K562 (cell line): ENCODE measurements around the gene PGAP2. TPM values are rescaled to one million over a fixed set of nuclear protein-coding genes. Genes with fewer than 3 reads are reported as not detected.
A peak's percentile ranks its signal among the peaks of the same experiment; 100 is the strongest.

Experiments
- ATAC-seq: fragments of 200-7000 bp; cut with Tn5 transposase; 3 replicates; pipeline ENCODE4 v1.9.1; 2020; ENCODE audit warnings: moderate library complexity
- BruUV-seq: library from RNA; stranded (reverse); fragments of 400-500 nt; replicated peaks from 2 replicates; lab custom pipeline; 2021; lab: Mats Ljungman, UMichigan
- CTCF ChIA-PET: fragments of 300-600 bp; formaldehyde crosslinking; extraction: SDS; loops from one replicate; lab custom pipeline; 2021; ENCODE audit warnings: low intra/inter-chr PET ratio; lab: Yijun Ruan, JAX
- POLR2A ChIA-PET: fragments of 300-600, 350-650 bp; sonication (Branson Sonifier 250); formaldehyde crosslinking; extraction: SDS; loops from one replicate; lab custom pipeline; 2021; ENCODE audit warnings: antibody characterized with exemption, inconsistent platforms; lab: Yijun Ruan, JAX
- DNase-seq, 4 experiments: peaks; one replicate each; pipeline versions ENCODE4 v3.0.0 to v3.0.0-alpha.2; 2011 to 2018; ENCODE audit warnings: low spot score in 3 of 4, mixed read lengths in 3 of 4; ENCODE audit errors: extremely low read depth in 1 of 4
- FAIRE-seq: peaks from 2 replicates; lab custom pipeline; 2011; peaks lifted over from hg19 to GRCh38; lab: Jason Lieb, UNC
- H2AFZ ChIP-seq: 2 replicates; pipeline ENCODE4 v1.6.0; 2011; ENCODE audit warnings: low read depth, low read length, control low read depth, inconsistent platforms
- H3K27ac ChIP-seq: fragments of 200-600 bp; 3 replicates; pipeline ENCODE4 v1.8.0; 2011; ENCODE audit warnings: low read depth, mild to moderate bottlenecking, control low read depth, inconsistent platforms, low read length, moderate library complexity, mixed read lengths; ENCODE audit errors: extremely low read depth
- H3K27me3 ChIP-seq, 2 experiments: fragments of 300-600 bp in 1 of 2; 2 replicates in 1 of 2; 3 replicates in 1 of 2; pipeline versions ENCODE4 v1.6.0 to v1.8.0; 2011; ENCODE audit warnings: inconsistent platforms in 2 of 2, low read length in 2 of 2, mild to moderate bottlenecking in 1 of 2, mixed read lengths in 1 of 2, moderate library complexity in 1 of 2; ENCODE audit not compliant: control insufficient read depth in 2 of 2, insufficient read depth in 2 of 2
- H3K36me3 ChIP-seq: fragments of 300-600 bp; 3 replicates; pipeline ENCODE4 v1.8.0; 2011; ENCODE audit warnings: mild to moderate bottlenecking, low read length, inconsistent platforms; ENCODE audit not compliant: control insufficient read depth, insufficient read depth
- H3K4me1 ChIP-seq, 2 experiments: fragments of 200-600 bp in 1 of 2; replicated peaks in 1 of 2; 2 replicates in 1 of 2; 3 replicates in 1 of 2; pipeline versions ENCODE4 v1.5.1 to v1.8.0; 2011; ENCODE audit warnings: inconsistent platforms in 2 of 2, low read length in 2 of 2, mild to moderate bottlenecking in 1 of 2, mixed read lengths in 1 of 2, moderate library complexity in 1 of 2; ENCODE audit not compliant: control insufficient read depth in 2 of 2, insufficient read depth in 2 of 2
- H3K4me2 ChIP-seq: 2 replicates; pipeline ENCODE4 v1.6.1; 2011; ENCODE audit warnings: low read length, control low read depth, inconsistent platforms, mixed read lengths; ENCODE audit not compliant: insufficient read depth
- H3K4me3 ChIP-seq: fragments of 200-600 bp; sonication (generic), shearing (Covaris generic); 2 replicates; pipeline ENCODE4 v1.5.1; 2016; ENCODE audit warnings: control low read depth, inconsistent platforms
- H3K79me2 ChIP-seq: fragments of 200-600 bp; 3 replicates; pipeline ENCODE4 v1.8.0; 2011; ENCODE audit warnings: low read length, inconsistent platforms; ENCODE audit not compliant: control insufficient read depth, insufficient read depth
- H3K9ac ChIP-seq, 2 experiments: 2 replicates each; pipeline versions ENCODE4 v1.6.0 to v1.6.1; 2011; ENCODE audit warnings: low read depth in 2 of 2, low read length in 2 of 2, control low read depth in 1 of 2, inconsistent platforms in 1 of 2, mild to moderate bottlenecking in 1 of 2, mixed read lengths in 1 of 2; ENCODE audit not compliant: insufficient read depth in 1 of 2
- H3K9me1 ChIP-seq: one replicate; pipeline ENCODE4 v1.6.0; 2011; ENCODE audit warnings: inconsistent platforms, mild to moderate bottlenecking, low read length, moderate library complexity; ENCODE audit not compliant: control insufficient read depth, insufficient read depth
- H3K9me3 ChIP-seq: replicated peaks from 2 replicates; pipeline ENCODE4 v1.5.1; 2011; ENCODE audit warnings: low read depth, low read length, inconsistent platforms; ENCODE audit not compliant: control insufficient read depth, insufficient read depth
- H4K20me1 ChIP-seq: replicated peaks from 2 replicates; pipeline ENCODE4 v1.6.1; 2011; ENCODE audit warnings: low read length, inconsistent platforms, mixed read lengths; ENCODE audit not compliant: control insufficient read depth, insufficient read depth
- BCOR ChIP-seq: fragments of 450-650 bp; IDR thresholded peaks from 2 replicates; pipeline ENCODE4 v1.6.1; 2016
- CHD1 ChIP-seq: fragments of 200-600 bp; sonication (generic); IDR thresholded peaks from one replicate; pipeline ENCODE4 v1.6.1; 2012; ENCODE audit warnings: mild to moderate bottlenecking, moderate library complexity, low read length, inconsistent platforms
- ETS2 ChIP-seq: IDR thresholded peaks from 2 replicates; pipeline ENCODE4 v1.6.1; 2016; ENCODE audit warnings: borderline replicate concordance, missing genetic modification characterization, mild to moderate bottlenecking, moderate library complexity, missing compliant biosample characterization; ENCODE audit not compliant: poor library complexity, severe bottlenecking
- ETV6 ChIP-seq, 3 experiments: fragments of 150-350 bp in 1 of 3; sonication (generic) in 1 of 3; formaldehyde crosslinking in 1 of 3; IDR thresholded peaks; 2 replicates each; pipeline versions ENCODE4 v1.6.1 to v1.8.0; 2014 to 2022; ENCODE audit warnings: borderline replicate concordance in 2 of 3, low read depth in 2 of 3, antibody characterized with exemption in 1 of 3, low read length in 1 of 3, mild to moderate bottlenecking in 1 of 3, missing genetic modification reagents in 1 of 3
- EZH2 ChIP-seq: IDR thresholded peaks from 2 replicates; pipeline ENCODE4 v1.6.1; 2012; ENCODE audit warnings: low read depth, mild to moderate bottlenecking, inconsistent platforms, low read length, borderline replicate concordance
- GTF2F1 ChIP-seq: IDR thresholded peaks from 2 replicates; pipeline ENCODE4 v1.6.1; 2011; ENCODE audit warnings: low read depth, low read length, improper control_type of control experiment
- MLLT1 ChIP-seq, 2 experiments: fragments of 450-650 bp; IDR thresholded peaks; 2 replicates each; pipeline ENCODE4 v1.6.1; 2016
- NFRKB ChIP-seq: fragments of 450-650 bp; IDR thresholded peaks from 2 replicates; pipeline ENCODE4 v1.6.1; 2016; ENCODE audit warnings: low read depth
- SP2 ChIP-seq: IDR thresholded peaks from 2 replicates; pipeline ENCODE4 v1.6.1; 2011; ENCODE audit warnings: mild to moderate bottlenecking, low read depth, low read length, moderate library complexity; ENCODE audit not compliant: poor library complexity, severe bottlenecking; ENCODE audit errors: extremely low read depth
- SRSF7 ChIP-seq: fragments of 200-400 bp; formaldehyde crosslinking; optimal IDR thresholded peaks from 2 replicates; pipeline ENCODE3; 2017; ENCODE audit warnings: mild to moderate bottlenecking, low read depth, low read length
- TFAM ChIP-seq: fragments of 250-450 bp; sonication (Bioruptor Pico); conservative IDR thresholded peaks from 2 replicates; pipeline ENCODE4 v1.5.0; 2021; ENCODE audit warnings: mild to moderate bottlenecking, moderate library complexity
- ZFX ChIP-seq: sonication (generic); formaldehyde crosslinking; IDR thresholded peaks from 2 replicates; pipeline ENCODE4 v1.8.0; 2022; ENCODE audit warnings: mild to moderate bottlenecking, missing genetic modification reagents, moderate library complexity
- ZNF217 ChIP-seq: sonication (generic); formaldehyde crosslinking; IDR thresholded peaks from 2 replicates; pipeline ENCODE4 v1.8.0; 2022; ENCODE audit warnings: mild to moderate bottlenecking, missing genetic modification reagents
- ZNF398 ChIP-seq: fragments of 250-450 bp; sonication (Bioruptor Pico); IDR thresholded peaks from 2 replicates; pipeline ENCODE4 v1.8.0; 2021; ENCODE audit warnings: moderate library complexity, mild to moderate bottlenecking, inconsistent platforms
- ZZZ3 ChIP-seq: fragments of 450-650 bp; IDR thresholded peaks from 2 replicates; pipeline ENCODE4 v1.6.1; 2016; ENCODE audit warnings: antibody characterized with exemption, mild to moderate bottlenecking, moderate library complexity
- WGBS: fragments of 100-300 bp; shearing (Covaris generic); methylation state at CpG from one replicate; pipeline ENCODE4 v1.1.6; 2016; ENCODE audit warnings: low coverage, mixed read lengths; ENCODE audit not compliant: insufficient coverage; ENCODE audit errors: missing lambda C conversion rate; 5-methylcytosine and 5-hydroxymethylcytosine counted together
- in situ Hi-C: fragments of 300-500 bp; cut with MboI; formaldehyde crosslinking; loops from 4 replicates; pipeline ENCODE4 v1.15.0; 2018; ENCODE audit warnings: inconsistent platforms, mixed read lengths
- intact Hi-C: fragments of 100-400 bp; cut with micrococcal nuclease; formaldehyde crosslinking; loops from 2 replicates; pipeline ENCODE4 v1.14.2; 2022
- polyA plus RNA-seq, 8 experiments: library from polyadenylated mRNA; depleted of rRNA in 4 of 8; stranded (reverse) in 5 of 8; unstranded in 3 of 8; fragments of >200 nt; fragmentation: Nextera tagmentation in 2 of 8; fragmentation: Illumina TruSeq in 1 of 8; extraction: Ambion mirVana in 2 of 8; extraction: Trizol in 1 of 8; gene quantifications; 2 replicates each; pipeline versions ENCODE4 v1.2.1 to v1.2.3, GENCODE V29; 2011 to 2014; ENCODE audit warnings: inconsistent platforms in 1 of 8, missing spikeins in 1 of 8
- total RNA-seq, 7 experiments: library from RNA; depleted of rRNA in 6 of 7; stranded (reverse); fragments of >200 nt in 6 of 7; fragmentation: Illumina TruSeq in 2 of 7; extraction: Trizol in 2 of 7; gene quantifications; 2 replicates each; pipeline versions ENCODE4 v1.2.1 to v1.2.3, GENCODE V29; 2011 to 2021; ENCODE audit warnings: low replicate concordance in 1 of 7

Gene PGAP2
- total and polyA plus RNA-seq, 9 of the 15 experiments (the other 6 are each of a cell fraction or from before 2014, with no cell fraction given), result 17.9 to 47.2 (median 33.7) TPM

- Histone ChIP-seq H4K20me1 (peaks cover 4% of the 10 kb centered on the region; the same call in 1 of the 2 replicates), H3K9ac (peak overlapping the region; percentile 76 to 81; a peak in 3 of 4 replicates), H3K4me3 (peak overlapping the region; percentile 36; the same call in 1 of the 2 replicates), H3K79me2 (peaks cover 100% of the 10 kb centered on the region), H3K9me1 (no peaks in the 10 kb centered on the region), H2AFZ (no peak overlapping the region), H3K4me2 (peak overlapping the region; percentile 82), H3K9me3 (no peaks in the 10 kb centered on the region), H3K36me3 (peaks cover 70% of the 10 kb centered on the region), H3K4me1 (peaks cover 57 to 77% of the 10 kb centered on the region in 2 experiments), H3K27me3 (no peaks in the 10 kb centered on the region), H3K27ac (peak overlapping the region; percentile 94)
- FAIRE-seq (no peak), ATAC-seq (no peak), DNase-seq (no peak)
- intact Hi-C loops (no loop called here), in situ Hi-C loops (no loop called here)
- ChIA-PET POLR2A (interaction anchor here (0.6 to 2.7 kb wide), 6 partner anchors 8 to 91 kb away, joined by 3 to 18 read pairs (median 5); partner anchors contain the start of gene STIM1), CTCF (no interaction called here)
- TF ChIP-seq ETV6 (IDR thresholded peaks at IDR 0.05; ENCODE audit: borderline replicate concordance in 1 of 2, low read depth in 2 of 2, low read length in 1 of 2), result no peak
- TF ChIP-seq ETV6 (CRISPR knock-in tag; IDR thresholded peaks at IDR 0.05; ENCODE audit: borderline replicate concordance), result no peak
- 0 out of 2 replicates have a peak, but pooled peaks have one; percentile 30 for TF ChIP-seq NFRKB
- no peak for TF ChIP-seq ZFX (CRISPR knock-in tag)
- no peak for TF ChIP-seq MLLT1 (IDR thresholded peaks at IDR 0.05)
- no peak for TF ChIP-seq EZH2
- no peak for TF ChIP-seq GTF2F1
- TF ChIP-seq SRSF7, result no peak
- TF ChIP-seq BCOR, result no peak
- no peak for TF ChIP-seq ZNF398 (CRISPR knock-in tag)
- TF ChIP-seq ZZZ3, result no peak
- no peak for TF ChIP-seq TFAM (CRISPR knock-in tag)
- TF ChIP-seq CHD1, result peak; percentile 9
- TF ChIP-seq SP2, result no peak
- no peak for TF ChIP-seq ETS2 (tag)
- TF ChIP-seq ZNF217 (CRISPR knock-in tag), result no peak
- no TSS peak for BruUV-seq
- 3% methylated on average over 4 of the region's 4 CpGs for WGBS
These were observed 27.4 kb downstream of the PGAP2 start for GRCh38 chr11:3835751-3836150.
